GM21526 (cell line): ENCODE data around the gene SSC4D.

Source experiments
- ATAC-seq: cut with Tn5 transposase; IDR thresholded peaks from one replicate; pipeline ENCODE4 v1.9.1; 2021; ENCODE audit warnings: moderate library complexity; ENCODE audit not compliant: unreplicated experiment, low FRiP score

Gene SSC4D

DNA sequence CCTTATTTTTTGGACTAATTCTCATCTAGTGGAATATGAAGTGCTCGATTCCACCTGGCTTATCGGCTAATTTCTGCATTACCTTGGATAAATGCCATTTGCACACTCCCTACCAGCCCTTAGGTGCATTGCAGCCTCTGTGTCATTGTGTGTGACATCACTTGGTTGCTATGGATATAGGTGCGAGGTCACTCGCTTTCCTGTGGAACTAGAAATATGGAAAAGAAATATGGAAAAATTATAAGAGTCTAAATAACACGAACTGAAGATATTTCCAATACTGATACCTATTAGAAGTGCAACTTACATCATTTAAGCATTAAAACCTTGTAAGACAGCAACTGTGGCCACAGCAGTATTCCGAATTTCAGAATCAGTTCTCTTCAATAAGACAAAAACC, 52.7 kb downstream of the SSC4D start:
- no peak for ATAC-seq

DNA sequence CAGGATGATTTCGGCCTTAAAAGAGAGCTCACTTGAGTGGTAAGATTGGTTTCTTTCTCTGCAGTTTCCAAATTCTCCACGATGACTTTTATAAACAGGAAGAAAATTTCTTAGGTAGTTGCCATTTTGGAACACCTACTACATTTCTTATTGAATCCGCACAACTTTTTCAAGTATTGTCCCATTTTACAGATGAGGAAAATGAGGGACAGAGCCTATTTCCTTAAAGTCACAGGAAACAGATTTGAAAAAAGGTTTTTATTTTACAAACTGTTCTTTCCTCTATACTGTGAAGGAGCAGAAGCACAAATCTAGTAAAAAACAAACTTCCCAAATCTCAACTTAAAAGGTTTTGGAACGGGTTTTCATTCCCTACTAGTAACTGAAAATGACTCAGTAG, 53.4 kb downstream of the SSC4D start:
- ATAC-seq: no peak

DNA sequence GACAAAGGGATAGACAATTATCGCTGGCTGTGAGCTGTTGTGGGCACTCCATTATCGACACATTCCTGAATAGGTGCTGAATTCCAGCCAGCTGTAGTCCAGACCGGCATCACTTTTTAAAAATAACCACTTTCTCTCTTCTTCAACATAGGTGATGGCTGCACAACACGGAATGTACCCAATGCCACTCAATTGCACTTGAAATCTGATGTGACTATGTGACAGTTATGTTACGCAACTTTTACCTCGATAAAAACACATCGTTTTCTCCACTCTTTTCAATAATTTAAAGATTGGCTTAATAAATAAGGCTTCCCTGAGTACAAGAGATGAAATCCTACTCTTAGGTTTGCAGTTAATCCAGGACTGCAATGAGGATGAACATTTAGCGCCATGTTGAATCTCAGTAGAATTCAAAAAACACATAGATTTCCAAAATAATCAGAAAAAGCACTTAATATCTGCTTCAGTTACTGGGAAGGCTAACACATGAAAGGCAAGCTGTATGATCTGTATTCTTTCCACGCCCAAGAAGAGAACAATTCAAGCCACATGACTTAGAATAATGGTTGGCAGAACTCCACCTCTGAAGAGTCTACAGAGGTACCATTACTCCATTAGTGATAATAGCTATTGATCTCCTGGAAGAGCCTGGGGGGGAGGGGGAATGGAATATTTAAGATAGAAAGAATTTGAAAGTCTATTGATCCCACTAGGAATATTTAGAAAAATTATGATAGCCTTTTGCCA, 54.3 kb downstream of the SSC4D start:
- no peak for ATAC-seq

DNA sequence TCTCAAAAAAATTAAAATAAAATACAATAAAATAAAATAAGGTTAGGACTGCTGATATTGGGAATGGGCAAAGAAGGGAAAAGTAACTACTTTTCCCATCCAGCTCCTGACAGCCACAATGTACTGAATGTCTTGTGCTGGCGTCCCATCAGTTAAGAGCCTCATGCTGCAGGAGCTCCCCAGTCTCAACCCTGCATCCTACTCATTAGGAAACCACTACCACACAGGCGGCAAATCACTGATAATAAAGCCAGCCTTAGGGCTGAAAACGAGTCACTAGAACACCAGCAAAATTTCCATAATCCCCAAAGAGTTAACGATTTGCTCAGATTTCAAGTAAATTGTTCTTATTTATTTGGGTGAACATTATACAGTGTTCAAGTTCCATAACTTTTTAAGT, 55.0 kb downstream of the SSC4D start:
- no peak for ATAC-seq

DNA sequence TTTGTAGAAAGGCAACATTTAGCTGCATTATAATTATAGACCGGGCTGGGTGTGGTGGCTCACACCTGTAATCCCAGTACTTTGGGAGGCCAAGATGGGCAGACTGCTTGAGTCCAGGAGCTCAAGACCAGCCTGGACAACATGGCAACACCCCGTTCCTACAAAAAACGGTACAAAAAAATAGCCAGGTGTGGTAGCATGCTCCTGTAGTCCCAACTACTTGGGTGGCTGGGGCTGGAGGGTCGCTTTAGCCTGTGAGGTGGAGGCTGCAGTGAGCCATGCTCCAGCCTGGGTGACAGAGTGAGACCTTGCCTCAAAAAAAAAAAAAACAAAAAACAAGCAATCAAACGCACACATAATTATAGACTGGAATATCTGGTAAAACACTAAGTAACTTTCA, 55.8 kb downstream of the SSC4D start:
- no peak for ATAC-seq

DNA sequence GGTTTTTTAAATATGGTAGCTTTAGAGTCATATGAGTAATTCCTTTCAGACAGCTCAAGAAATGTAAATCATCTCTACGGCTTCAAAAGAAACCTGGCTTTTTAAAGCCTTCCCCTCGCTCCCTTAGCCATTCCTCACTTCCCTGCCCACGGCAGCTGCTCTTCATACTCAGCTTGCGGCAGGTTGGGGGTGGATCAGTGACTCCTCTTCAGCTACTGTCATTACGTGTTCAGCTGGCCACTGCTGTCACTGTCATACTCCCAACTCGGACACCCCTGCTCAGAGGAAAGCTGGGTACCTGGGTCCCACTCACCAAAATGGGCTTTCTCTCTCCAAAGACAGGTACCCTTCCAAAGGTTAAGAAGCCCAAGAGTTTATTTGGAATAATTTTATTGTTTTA, 57.3 kb downstream of the SSC4D start:
- ATAC-seq: no peak

DNA sequence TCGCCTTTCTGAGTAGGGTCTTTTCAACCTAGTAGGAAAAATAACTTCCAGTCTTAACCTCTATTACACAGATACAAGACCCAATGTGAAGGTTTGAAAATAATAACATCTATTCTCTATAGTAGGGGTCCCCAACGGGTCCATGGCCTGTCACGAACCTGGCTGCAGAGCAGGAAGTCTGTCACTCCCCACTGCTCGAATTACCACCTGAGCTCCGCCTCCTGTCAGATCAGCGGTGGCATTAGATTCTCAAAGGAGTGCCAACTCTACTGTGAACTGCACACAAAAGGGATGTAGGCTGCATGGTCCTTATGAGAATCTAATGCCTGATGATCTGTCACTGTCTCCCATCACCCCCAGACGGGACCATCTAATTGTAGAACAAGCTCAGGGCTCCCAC, 58.1 kb downstream of the SSC4D start:
- ATAC-seq: no peak

DNA sequence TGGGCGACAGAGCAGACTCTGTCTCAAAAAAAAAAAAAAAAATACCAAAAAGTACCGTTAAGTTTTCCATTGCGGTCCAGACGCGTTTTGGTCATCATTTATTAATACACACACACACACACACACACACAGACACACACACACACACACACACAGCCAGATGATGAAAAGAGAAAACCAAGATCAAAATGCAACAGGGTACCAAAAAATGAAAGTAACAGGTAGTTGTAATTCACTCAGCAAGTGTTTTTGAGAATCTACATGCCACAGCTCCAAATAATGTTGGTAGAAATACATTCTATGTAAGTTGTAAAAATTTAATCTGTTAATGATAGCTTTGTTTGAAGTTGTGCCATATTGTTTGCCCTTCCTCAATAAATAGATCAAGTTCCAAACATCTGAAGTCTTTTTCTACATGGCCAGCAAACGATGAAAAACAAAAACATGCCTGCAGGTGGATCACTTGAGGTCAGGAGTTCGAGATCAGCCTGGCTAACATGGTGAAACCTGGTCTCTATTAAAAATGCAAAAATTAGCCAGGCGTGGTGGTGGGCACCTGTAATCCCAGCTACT, 60.1 kb downstream of the SSC4D start:
- ATAC-seq: no peak

DNA sequence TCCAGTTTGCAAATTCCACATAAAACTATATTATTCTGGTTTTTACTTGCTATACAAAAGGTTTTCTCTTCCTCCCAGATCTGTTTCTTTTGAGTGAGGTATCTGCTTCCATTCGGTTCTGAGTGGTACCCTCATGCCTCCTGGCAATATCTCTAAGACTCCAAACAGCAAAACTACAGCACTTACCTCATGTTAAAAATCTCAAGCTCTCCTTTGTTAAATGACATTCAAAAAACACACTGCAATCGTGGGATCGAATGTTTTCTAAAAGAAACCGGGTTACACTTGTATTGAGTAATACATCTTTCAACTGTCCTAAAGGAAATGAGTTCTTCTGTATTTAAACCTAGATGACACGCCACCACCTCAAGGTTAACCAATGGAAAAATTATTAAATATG, 61.8 kb downstream of the SSC4D start:
- ATAC-seq: no peak

DNA sequence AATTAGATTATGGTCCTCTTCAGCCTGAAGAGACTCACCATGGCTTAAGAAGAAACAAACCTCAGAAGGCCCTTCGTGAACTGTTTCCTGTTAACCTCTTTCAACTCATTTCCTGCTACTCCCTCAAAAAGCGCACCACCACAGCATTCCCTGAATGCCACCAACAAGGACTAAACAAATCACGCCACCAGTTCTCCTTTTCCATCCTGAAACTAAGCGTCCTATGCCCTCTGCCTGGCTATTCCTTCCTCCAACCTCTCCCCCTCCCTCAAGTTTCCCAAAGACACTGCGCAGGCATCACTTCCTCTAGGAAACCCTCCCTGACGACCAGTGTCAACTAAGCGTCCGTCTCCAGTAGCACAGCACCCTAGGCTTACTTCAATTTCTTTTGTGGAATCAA, 62.7 kb downstream of the SSC4D start:
- ATAC-seq: no peak

DNA sequence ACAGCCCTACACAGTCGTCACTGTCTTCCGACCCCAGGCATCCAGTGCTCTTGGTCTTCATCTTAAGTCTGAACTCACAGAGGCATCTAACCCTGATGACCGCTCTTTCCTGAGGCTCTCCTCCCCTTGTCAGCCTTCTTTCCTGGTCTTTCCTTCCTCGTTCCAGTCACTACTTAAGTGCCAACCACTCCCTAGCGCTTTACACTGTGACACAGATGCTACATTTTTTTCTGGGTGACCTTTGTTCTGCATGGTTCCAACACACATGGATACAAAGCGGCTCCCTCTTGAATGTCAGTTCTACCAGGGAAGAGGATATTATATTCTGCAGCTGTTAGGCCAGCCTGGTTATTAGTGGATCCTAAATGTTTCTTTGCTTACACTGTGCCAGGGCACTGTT, 63.4 kb downstream of the SSC4D start:
- no peak for ATAC-seq

DNA sequence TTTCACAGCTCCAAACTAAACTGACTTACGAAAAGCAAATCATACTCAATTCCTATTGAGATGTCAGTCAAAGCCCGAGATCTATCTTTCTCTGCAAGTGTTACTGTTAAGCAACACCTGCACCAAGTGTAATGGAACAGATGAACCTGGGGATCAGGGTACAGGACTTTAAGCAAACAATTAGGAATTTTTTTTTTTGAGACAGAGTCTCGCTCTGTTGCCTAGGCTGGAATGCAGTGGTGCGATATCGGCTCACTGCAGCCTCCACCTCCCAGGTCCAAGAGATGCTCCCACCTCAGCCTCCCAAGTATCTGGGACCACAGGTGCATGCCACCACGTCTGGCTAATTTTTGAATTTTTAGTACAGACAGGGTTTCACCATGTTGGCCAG, 65.6 kb downstream of the SSC4D start:
- no peak for ATAC-seq

DNA sequence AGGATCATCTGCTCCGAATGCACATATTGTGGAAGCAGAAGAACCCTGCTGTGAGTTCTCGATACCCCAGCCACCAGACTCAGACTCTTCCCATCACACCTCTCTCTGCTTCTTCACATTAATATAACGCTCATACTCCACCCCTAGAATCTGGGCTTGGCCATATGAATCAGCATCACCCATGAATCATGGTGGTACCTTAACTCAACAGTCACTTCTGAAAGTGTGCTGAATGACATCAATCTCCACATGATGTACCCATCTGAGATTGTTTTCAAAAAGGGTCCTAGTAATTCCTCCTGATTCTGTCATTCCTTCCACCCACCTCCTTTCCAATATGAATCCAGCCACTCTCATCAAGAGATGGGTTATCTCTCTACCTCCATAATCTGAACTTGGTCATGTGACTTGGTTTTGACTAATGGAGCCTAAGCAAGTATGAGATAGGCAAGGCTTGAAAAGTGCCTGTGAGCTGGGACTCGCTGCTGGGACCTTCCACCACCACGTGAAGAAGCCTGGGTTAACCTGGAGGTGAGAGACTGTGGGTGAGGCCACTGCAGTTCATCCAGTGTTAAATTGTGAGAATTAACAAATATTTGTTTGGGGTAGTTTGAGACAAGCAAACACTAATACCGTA, 66.1 kb downstream of the SSC4D start:
- no peak for ATAC-seq

DNA sequence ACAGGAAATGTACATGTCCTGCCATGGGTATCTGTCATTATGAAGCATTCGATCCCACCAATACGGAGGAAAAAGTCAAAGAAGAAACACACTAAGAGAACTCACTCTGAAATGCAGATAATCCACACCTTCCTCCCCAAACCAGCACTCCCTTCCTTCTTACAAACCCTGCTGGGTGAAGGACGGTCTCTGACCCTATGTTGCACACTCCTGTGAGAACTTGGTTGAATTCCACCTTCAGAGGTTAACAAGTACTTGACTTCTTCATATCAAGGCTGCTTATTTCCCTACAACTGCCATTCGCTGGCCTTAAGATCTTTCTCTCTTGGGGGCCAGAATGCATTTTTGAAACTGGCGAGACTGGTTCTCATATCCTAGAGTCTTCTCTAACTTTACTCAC, 67.3 kb downstream of the SSC4D start:
- no peak for ATAC-seq

DNA sequence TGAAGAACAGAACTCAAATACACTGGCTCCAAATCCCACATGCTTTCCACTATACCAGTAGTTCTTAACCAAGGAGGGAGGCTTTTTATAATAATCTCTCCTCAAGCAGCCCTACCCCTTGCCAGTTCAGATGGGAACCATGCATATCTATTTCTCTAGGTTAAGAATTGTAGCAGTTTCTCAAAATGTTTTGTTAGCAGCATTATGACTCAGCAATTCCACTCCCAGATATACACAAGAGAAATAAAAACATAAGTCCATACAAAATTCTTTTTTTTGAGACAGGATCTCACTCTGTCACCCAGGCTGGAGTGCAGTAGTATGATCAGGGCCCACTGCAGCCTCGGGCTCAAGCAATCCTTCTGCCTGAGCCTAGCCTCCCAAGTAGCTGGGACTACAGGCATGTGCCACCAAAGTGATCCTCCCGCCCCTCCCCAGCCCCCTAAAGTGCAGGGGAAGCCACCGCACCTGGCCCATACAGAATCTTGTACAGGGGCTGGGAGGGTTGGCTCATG, 68.8 kb downstream of the SSC4D start:
- no peak for ATAC-seq
